Measurements from ENCODE around the gene IL20. TPM values are rescaled to one million over a fixed set of nuclear protein-coding genes. Genes with fewer than 3 reads are reported as not detected.

The IL20 gene, protein sequence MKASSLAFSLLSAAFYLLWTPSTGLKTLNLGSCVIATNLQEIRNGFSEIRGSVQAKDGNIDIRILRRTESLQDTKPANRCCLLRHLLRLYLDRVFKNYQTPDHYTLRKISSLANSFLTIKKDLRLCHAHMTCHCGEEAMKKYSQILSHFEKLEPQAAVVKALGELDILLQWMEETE
- total RNA-seq: not detected

- no peak for TF ChIP-seq POLR2A (IDR thresholded peaks at IDR 0.05)
- peak; percentile 58 to 89 (median 72) for TF ChIP-seq CTCF (IDR thresholded peaks at IDR 0.05)
- DNase-seq: peak; percentile 79 to 94 (median 80)
- Histone ChIP-seq H3K4me1 (no peaks in the 10 kb centered on the region), H3K27ac (no peak within 1 kb of the TSS), H3K27me3 (no peaks in the 10 kb centered on the region), H3K36me3 (no peaks in the 10 kb centered on the region), H3K4me3 (no peak within 1 kb of the TSS), H3K9me3 (no peaks in the 10 kb centered on the region)
Measured at GRCh38 chr1:206864939-206865671, at the start of gene IL20. IL20 (plus strand) TSS chr1:206865623; CDS start chr1:206865853, 230 bp downstream.

DNA sequence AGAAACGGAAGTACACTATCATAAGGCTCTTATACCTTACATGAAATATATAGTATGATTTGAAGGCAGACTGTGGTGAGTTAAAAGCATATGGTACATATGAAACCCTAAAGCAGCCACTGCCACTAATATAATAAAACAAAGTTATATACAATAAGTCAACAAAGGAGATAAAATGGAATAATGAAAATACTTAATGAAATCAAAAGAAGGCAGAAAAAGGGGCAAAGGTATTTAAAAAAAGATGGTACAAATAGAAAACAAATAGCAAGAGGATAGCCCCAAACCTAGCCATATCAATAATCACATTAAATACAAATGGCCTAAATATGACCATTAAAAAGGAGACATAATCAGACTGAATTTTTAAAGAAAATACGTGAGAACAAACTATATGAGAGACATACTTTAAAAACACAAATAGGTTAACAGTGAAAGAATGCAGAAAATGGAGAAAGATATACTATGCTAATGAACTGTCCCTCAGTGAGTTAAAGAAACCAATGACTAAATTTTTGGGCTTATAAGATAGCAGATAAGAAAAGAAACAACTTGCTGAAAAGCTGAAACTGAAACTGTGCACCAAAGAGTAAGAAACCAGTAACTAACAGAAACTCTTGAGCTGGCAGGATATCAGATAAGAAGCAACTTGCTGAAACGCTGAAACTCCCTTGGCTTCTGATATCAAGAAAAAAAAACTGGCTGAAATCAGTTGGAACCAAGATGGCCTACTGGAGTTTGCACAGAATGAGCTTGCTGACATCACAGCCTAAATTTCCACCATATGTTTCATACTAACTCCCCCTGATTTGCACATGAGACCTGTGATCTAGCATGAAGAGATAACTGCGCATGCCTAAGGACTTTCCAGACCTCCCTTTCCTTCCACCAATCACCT is 48.8 kb upstream of the IL20 start:
- H3K4me3 ChIP-seq: no peak overlapping the region
- no peak for TF ChIP-seq CTCF (IDR thresholded peaks at IDR 0.05)
- TF ChIP-seq POLR2A (IDR thresholded peaks at IDR 0.05): no peak
- no peak for DNase-seq
- H3K36me3 ChIP-seq: no peaks in the 10 kb centered on the region
- H3K27ac ChIP-seq: peak overlapping the region in 1 of 4 donors; percentile 42
- H3K9me3 ChIP-seq: no peaks in the 10 kb centered on the region
- H3K4me1 ChIP-seq: no peaks in the 10 kb centered on the region
- no peaks in the 10 kb centered on the region for H3K27me3 ChIP-seq

GRCh38 chr1:206821493-206821892 is 43.9 kb upstream of the IL20 start:
- Histone ChIP-seq H3K27ac (no peak overlapping the region), H3K36me3 (no peaks in the 10 kb centered on the region), H3K27me3 (no peaks in the 10 kb centered on the region), H3K4me3 (no peak overlapping the region), H3K4me1 (peaks cover 0 to 3% (median 0%) of the 10 kb centered on the region in 4 donors), H3K9me3 (no peaks in the 10 kb centered on the region)
- TF ChIP-seq POLR2A (IDR thresholded peaks at IDR 0.05) (no peak), CTCF (IDR thresholded peaks at IDR 0.05) (no peak)
- DNase-seq: no peak

DNA sequence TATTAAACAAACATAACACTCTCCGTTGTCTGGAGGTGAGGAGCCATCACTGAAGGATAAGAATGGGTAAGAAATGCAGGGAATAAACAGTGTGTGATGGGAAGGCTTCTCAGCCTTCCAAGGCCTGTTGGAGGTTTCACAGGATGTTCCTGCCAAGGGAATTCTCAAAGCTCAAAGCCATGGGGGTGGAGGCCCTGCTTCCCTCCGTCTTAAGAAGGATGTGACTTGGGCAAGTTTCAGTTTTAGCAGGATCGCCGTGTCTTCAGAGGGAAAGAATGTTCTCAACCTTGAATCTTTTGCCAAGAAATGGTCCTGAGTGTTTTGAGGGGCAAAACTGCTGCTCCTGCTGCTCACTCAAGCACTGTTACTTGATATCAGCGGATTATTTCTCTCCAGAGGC is 41.7 kb upstream of the IL20 start:
- H3K27me3 ChIP-seq: no peaks in the 10 kb centered on the region
- TF ChIP-seq CTCF (IDR thresholded peaks at IDR 0.05): no peak
- no peak for TF ChIP-seq POLR2A (IDR thresholded peaks at IDR 0.05)
- H3K4me3 ChIP-seq: no peak overlapping the region
- peaks cover 0 to 3% (median 0%) of the 10 kb centered on the region in 4 donors for H3K4me1 ChIP-seq
- no peaks in the 10 kb centered on the region for H3K36me3 ChIP-seq
- no peaks in the 10 kb centered on the region for H3K9me3 ChIP-seq
- peak overlapping the region in 1 of 4 donors; percentile 17 for H3K27ac ChIP-seq
- no peak for DNase-seq

DNA sequence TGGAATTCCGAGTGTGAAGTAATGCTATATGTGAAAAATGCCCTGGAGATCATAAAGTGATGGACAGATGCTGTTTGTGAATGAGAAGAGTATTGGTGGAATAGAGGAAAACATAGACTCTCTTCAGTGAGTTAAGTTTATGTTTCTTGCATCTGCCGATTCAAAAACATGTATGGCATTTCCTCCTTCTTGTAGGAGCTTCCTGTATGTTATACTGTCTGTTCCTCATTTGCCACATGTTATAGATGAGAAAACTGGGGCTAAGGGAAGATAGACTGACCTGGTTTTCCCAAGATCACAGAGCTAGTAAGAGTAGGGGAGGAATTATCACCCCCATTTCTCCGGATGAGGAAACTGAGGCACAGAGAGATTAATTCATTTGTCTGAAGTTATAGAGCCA is 41.1 kb upstream of the IL20 start:
- Histone ChIP-seq H3K36me3 (no peaks in the 10 kb centered on the region), H3K27ac (peak overlapping the region in 1 of 4 donors; percentile 17), H3K4me1 (peaks cover 0 to 5% (median 1%) of the 10 kb centered on the region in 4 donors), H3K27me3 (no peaks in the 10 kb centered on the region), H3K9me3 (no peaks in the 10 kb centered on the region), H3K4me3 (no peak overlapping the region)
- TF ChIP-seq POLR2A (IDR thresholded peaks at IDR 0.05) (no peak), CTCF (IDR thresholded peaks at IDR 0.05) (no peak)
- no peak for DNase-seq
